ENCODE results near the gene MPIG6B.

The MPIG6B gene

DNA sequence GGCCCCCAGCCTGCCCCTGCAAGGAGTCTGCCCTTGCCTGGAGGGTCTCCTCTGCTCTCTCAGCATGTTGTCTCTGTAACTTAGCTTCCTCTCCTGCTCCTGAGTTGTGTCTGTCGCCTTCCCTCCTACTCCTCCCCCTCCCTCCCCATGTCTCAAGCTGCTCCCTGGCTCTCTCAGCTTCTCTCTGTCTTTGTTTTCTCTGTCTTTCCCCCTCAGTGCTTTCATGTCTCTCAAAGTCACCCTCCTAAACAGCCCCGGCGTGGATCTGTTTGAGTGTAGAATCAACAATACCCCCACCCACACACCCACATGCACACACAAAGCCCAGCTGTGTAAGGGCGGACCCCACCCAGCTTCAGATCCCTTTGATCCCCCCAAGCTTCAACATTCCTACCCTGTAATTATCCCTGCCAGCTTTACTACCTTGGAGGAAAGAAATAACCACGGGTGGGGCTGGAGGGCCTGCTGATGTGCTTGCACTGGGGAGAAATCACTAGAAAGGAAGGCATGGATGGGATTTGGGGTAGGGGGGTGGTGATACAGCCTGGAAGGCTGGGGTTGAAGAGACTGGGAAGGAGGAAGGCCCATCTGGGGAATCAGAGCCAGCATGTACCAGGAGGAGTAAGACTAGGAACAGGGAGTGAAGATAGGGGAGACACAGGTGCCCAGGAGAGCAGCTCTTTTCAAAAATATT, 9.0 kb upstream of the MPIG6B start:
- no peak for DNase-seq (ENCODE audit: extremely low read depth, low read depth)

DNA sequence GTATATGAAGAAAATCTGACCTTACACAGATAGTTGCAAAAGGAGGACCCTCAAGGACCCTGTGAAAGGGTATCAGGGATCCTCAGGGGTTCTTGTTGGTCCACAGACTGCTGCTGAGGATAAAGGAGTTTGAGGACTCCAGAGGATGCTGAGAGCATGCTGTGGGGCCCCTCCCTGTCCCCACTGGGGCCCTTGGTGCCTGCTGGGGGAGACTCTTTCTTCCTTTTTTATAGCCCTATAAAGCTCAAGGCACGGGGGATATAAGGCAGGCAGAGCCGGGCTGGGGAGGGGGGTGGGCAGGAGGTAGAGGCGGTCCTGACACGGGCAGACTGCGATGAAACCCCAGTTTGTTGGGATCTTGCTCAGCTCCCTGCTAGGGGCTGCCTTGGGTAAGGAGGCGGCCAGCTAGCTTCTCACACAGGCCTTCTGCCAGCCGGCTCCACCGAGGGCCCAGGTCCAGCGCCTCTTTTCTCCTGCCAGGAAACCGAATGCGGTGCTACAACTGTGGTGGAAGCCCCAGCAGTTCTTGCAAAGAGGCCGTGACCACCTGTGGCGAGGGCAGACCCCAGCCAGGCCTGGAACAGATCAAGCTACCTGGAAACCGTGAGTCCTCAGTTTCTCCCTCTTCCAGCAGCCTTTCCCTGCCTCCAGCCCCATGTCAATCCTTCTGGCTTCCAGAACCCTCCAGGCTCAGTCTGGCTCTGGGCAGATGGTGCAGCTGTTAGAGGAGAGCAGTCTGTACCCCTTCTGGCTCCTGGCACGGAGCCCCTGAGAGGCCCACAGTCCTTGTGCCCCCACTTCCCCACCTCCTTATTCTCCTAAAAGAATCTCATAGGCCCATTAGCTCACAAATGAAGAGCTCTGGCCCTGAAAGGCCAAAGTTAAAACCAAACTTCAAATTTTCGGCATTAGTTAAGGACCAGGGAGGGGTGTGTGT, 7.9 kb upstream of the MPIG6B start, which contains the start of gene LY6G6D:
TSS of gene LY6G6D (plus strand) at position 327 of the 937 bp plus-strand sequence. CDS start at position 335, 8 bp downstream.
- H3K4me3 ChIP-seq (replicated peaks; ENCODE audit: low read depth, low read length) = no peak within 1 kb of the TSS
- TF ChIP-seq, protein P1, sequence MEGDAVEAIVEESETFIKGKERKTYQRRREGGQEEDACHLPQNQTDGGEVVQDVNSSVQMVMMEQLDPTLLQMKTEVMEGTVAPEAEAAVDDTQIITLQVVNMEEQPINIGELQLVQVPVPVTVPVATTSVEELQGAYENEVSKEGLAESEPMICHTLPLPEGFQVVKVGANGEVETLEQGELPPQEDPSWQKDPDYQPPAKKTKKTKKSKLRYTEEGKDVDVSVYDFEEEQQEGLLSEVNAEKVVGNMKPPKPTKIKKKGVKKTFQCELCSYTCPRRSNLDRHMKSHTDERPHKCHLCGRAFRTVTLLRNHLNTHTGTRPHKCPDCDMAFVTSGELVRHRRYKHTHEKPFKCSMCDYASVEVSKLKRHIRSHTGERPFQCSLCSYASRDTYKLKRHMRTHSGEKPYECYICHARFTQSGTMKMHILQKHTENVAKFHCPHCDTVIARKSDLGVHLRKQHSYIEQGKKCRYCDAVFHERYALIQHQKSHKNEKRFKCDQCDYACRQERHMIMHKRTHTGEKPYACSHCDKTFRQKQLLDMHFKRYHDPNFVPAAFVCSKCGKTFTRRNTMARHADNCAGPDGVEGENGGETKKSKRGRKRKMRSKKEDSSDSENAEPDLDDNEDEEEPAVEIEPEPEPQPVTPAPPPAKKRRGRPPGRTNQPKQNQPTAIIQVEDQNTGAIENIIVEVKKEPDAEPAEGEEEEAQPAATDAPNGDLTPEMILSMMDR (IDR thresholded peaks at IDR 0.05; ENCODE audit: low read depth, low read length, missing control alignments) = no peak
- DNase-seq (ENCODE audit: extremely low read depth, low read depth) = no peak

More for the DNA sequence above, 9.0 kb upstream of the MPIG6B start:
- no peak overlapping the region for H3K4me3 ChIP-seq (replicated peaks; ENCODE audit: low read depth, low read length)
- TF ChIP-seq, protein P1 (IDR thresholded peaks at IDR 0.05; ENCODE audit: low read depth, low read length, missing control alignments) = no peak

DNA sequence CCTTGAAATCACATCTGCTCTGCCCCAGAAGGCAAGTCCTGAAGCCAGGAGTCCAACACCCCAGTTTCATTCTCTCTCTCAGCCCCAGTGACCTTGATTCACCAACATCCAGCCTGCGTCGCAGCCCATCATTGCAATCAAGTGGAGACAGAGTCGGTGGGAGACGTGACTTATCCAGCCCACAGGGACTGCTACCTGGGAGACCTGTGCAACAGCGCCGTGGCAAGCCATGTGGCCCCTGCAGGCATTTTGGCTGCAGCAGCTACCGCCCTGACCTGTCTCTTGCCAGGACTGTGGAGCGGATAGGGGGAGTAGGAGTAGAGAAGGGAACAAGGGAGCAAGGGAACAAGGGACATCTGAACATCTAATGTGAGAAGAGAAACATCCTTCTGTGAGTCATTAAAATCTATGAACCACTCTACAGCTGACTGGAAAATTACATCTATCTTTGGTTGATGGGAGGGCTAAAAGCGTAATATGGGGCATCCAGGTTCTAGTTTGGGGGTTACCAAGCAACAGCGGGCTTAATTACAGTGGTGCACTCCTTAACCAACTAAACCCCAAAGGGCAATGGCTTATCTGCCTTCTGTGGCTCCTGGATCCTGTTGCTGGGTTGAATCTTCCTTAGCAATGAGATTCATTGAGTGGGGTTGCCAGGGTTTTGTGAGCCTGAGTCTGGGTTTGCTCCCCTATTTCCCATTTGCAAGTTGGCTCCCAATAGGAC, 5.5 kb upstream of the MPIG6B start:
- TF ChIP-seq, protein P1 (IDR thresholded peaks at IDR 0.05; ENCODE audit: low read depth, low read length, missing control alignments) = no peak
- no peak for DNase-seq (ENCODE audit: extremely low read depth, low read depth)
- H3K4me3 ChIP-seq (replicated peaks; ENCODE audit: low read depth, low read length) = no peak overlapping the region

DNA sequence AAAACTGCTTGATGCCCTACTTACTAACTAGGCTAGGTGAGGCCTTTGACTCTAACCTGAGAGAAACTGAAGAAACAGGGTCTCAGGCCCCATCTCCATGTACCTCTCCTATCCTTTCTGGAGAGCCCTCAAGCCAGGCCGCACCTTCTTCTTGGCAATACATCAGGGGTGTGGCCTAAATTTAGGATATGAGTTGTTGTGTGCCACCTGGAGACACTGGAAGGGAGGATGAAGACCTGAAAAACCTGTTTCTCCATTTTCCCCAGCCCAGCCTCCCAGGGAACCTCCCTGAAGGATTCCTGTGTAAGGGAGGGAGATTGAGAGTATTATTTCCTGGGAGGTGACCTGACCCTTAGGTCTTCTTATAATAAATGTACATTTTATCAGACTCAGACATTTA, 4.9 kb upstream of the MPIG6B start:
- TF ChIP-seq, protein P1 (IDR thresholded peaks at IDR 0.05; ENCODE audit: low read depth, low read length, missing control alignments) = no peak
- no peak for DNase-seq (ENCODE audit: extremely low read depth, low read depth)
- H3K4me3 ChIP-seq (replicated peaks; ENCODE audit: low read depth, low read length) = no peak overlapping the region

DNA sequence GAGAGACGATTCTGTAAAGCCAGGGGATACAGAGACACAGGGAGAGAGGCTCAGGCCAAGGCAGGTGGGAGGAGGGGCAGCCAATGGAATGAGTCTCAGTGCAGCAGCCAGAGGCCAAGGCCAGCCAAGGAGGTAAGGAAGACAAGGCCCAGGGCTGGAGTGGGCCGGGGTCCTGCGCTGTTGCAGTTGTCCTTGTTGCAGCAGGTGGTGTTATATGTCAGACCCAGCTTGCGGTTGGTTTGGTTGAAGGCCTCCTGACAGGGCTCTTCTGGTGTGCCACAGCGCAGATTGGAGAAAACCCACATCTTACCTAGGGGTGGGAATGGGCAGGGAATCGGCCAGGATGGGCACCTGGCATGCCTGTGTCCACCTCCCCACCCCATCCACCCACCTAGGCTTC, 4.2 kb upstream of the MPIG6B start:
- DNase-seq (ENCODE audit: extremely low read depth, low read depth) = no peak
- TF ChIP-seq, protein P1 (IDR thresholded peaks at IDR 0.05; ENCODE audit: low read depth, low read length, missing control alignments) = no peak
- H3K4me3 ChIP-seq (replicated peaks; ENCODE audit: low read depth, low read length) = no peak overlapping the region

DNA sequence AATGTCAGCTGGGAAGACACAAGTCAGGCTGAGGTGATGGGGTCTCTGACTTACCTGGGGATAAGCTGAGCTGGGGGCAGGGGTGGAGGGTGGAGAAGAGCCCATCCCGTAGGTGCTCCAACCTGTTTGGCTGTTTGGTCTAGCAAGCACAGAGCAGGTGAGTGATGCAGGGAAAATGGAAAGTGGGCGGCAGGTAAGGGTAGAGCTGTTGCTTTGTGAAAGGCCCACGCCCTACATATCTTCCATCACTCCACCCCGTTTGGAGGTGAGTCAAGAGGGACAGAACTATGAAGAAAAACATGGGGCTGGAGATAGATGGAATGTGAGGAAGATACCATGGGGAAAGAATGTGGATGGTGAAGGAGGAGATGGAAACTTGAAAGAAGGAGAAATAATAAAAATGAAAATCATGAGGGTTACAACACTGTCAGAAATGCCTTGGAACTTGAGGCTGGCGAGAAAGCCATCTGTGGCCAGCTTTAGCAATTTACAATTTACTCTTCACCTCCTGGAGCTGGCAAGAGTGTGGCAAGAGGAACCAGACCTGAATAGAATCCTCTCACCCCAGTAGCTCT, 2.9 kb upstream of the MPIG6B start:
- TF ChIP-seq, protein P1 (IDR thresholded peaks at IDR 0.05; ENCODE audit: low read depth, low read length, missing control alignments) = no peak
- no peak for DNase-seq (ENCODE audit: extremely low read depth, low read depth)

More for the DNA sequence above, 2.9 kb upstream of the MPIG6B start:
- H3K4me3 ChIP-seq (replicated peaks; ENCODE audit: low read depth, low read length) = no peak overlapping the region

All from HFF-Myc (cell line).